GM06990 (cell line): Measurements from ENCODE around the gene RAB11FIP3.

Experiments
- DNase-seq: peaks from one replicate; pipeline ENCODE4 v3.0.0-alpha.2; 2011; ENCODE audit not compliant: insufficient read length; ENCODE audit errors: extremely low read depth
- H3K27me3 ChIP-seq: replicated peaks from 2 replicates; pipeline ENCODE4 v1.6.0; 2011; ENCODE audit warnings: low read length; ENCODE audit not compliant: control insufficient read depth, insufficient read depth
- H3K36me3 ChIP-seq: 2 replicates; pipeline ENCODE4 v1.5.1; 2011; ENCODE audit warnings: low read length; ENCODE audit not compliant: control insufficient read depth, insufficient read depth
- H3K4me3 ChIP-seq: replicated peaks from 2 replicates; pipeline ENCODE4 v1.5.1; 2011; ENCODE audit warnings: low read depth, mild to moderate bottlenecking, control low read depth, low read length
- CTCF ChIP-seq: IDR thresholded peaks from 2 replicates; pipeline ENCODE4 v1.5.1; 2011; ENCODE audit warnings: low read length, control low read depth, mild to moderate bottlenecking, inconsistent platforms; ENCODE audit not compliant: insufficient read depth, poor library complexity, severe bottlenecking

RAB11FIP3 gene

GRCh38 chr16:450785-451512, 25.5 kb downstream of the RAB11FIP3 start:
- no peak overlapping the region for H3K4me3 ChIP-seq
- no peaks in the 10 kb centered on the region for H3K27me3 ChIP-seq
- no peak for DNase-seq
- H3K36me3 ChIP-seq, result no peaks in the 10 kb centered on the region
- TF ChIP-seq CTCF, result no peak

DNA sequence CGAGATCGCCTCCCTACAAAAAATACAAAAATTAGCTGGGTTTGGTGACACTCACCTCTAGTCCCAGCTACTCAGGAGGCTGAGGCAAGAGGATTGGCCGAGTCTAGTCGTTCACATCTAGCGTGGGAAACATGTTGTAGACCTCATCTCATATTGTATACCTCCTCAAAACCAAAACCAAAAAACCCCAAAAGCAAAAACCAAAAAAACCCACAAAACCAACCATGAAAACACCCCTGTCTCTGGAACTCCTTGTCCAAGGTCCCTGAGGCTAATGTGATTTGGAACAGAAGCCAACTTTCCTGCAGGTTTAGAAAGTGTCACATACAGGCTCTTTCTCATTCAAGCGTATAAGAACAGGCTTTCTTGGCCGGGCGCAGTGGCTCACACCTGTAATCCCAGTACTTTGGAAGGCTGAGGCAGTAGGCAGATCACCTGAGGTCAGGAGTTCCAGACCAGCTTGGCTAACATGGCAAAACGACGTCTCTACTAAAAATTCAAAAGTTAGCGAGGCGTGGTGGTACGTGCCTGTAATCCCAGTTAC, 29.0 kb downstream of the RAB11FIP3 start:
- no peak for DNase-seq
- no peak for TF ChIP-seq CTCF
- H3K4me3 ChIP-seq, result no peak overlapping the region
- no peaks in the 10 kb centered on the region for H3K36me3 ChIP-seq
- H3K27me3 ChIP-seq, result no peaks in the 10 kb centered on the region

DNA sequence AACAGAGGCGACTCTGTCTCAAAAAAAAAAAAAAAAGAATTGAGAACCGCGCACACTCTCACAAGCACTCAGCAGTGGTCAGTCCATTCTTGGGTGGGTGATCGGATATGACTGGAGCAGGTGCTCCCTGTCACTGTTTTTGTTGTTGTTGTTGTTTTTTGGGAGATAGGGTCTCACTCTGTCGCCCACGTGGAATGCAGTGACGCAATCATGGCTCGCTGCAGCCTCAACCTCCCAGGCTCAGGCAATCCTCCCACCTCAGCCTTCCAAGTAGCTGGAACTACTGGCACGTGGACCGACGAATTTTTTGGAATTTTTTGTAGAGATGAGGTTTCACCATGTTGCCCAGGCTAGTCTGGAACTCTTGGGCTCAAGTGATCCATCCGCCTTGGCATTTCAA, 30.0 kb downstream of the RAB11FIP3 start:
- no peak for TF ChIP-seq CTCF
- no peak for DNase-seq
- no peak overlapping the region for H3K4me3 ChIP-seq
- H3K36me3 ChIP-seq, result no peaks in the 10 kb centered on the region
- H3K27me3 ChIP-seq, result no peaks in the 10 kb centered on the region

DNA sequence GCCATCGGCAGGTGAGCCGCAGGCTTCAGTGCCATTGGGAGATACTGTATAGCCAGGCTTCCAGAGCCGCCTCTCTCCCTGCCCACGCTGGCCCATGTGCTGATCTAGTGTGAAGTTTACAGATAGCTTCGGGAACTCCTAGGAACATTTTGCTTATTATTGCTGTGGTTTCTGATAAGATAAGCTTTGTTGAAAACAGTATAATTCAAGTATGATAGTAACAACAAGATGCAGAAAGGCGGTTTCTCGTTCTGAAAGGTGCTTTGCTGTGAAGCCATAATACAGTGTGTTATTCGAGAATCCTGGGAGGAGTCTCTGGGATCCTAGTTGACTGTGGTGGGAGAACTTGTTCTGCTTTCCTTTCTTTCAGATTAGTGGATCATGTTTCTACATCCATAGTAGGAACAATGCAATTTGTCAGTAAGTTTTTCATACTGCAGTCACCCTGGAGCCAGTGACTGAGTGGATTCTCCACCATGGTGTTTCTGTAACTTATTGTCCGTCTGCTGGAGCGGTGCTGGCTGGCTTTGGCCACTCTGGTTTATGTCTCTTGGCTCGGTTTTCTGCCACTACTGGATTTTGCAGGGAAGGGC, 31.5 kb downstream of the RAB11FIP3 start:
- no peaks in the 10 kb centered on the region for H3K36me3 ChIP-seq
- TF ChIP-seq CTCF, result no peak
- no peak for DNase-seq
- no peak overlapping the region for H3K4me3 ChIP-seq
- no peaks in the 10 kb centered on the region for H3K27me3 ChIP-seq

- TF ChIP-seq CTCF, result no peak
- no peak for DNase-seq
- H3K36me3 ChIP-seq, result no peaks in the 10 kb centered on the region; the same call in 1 of the 2 replicates
- no peak overlapping the region for H3K4me3 ChIP-seq
- H3K27me3 ChIP-seq, result no peaks in the 10 kb centered on the region
Observed at GRCh38 chr16:457732-458400, 32.4 kb downstream of the RAB11FIP3 start.
